GM23338 (cell line): ENCODE data around the gene DCTN2. TPM values are rescaled to one million over a fixed set of nuclear protein-coding genes. Genes with fewer than 3 reads are reported as not detected.
"Not testable (repeated sequence)": the region's sequence is repeated elsewhere in the genome, so short reads cannot be mapped to it uniquely, and the experiment has no call there.

Source experiments
- ATAC-seq: fragments of 200-7000 bp; cut with Tn5 transposase; 3 replicates; pipeline ENCODE4 v1.9.1; 2020
- DNase-seq: peaks from one replicate; pipeline ENCODE4 v3.0.0-alpha.2; 2015; ENCODE audit warnings: low spot score
- H2AFZ ChIP-seq: fragments of 200-600 bp; sonication (generic); 2 replicates; pipeline ENCODE4 v1.8.0; 2016; ENCODE audit warnings: antibody characterized with exemption, mild to moderate bottlenecking, moderate library complexity
- H3F3A ChIP-seq: fragments of 200-600 bp; sonication (generic); replicated peaks from 2 replicates; pipeline ENCODE4 v1.8.0; 2017; ENCODE audit warnings: antibody characterized with exemption, mixed run types, low read depth
- H3K27ac ChIP-seq: fragments of 200-600 bp; sonication (generic); 2 replicates; pipeline ENCODE4 v1.6.1; 2016; ENCODE audit warnings: low read depth
- H3K27me3 ChIP-seq: fragments of 200-600 bp; sonication (generic); 2 replicates; pipeline ENCODE4 v1.8.0; 2016; ENCODE audit warnings: mild to moderate bottlenecking, mixed run types, moderate library complexity; ENCODE audit not compliant: insufficient read depth
- H3K36me3 ChIP-seq: fragments of 200-600 bp; sonication (generic); 2 replicates; pipeline ENCODE4 v1.8.0; 2016; ENCODE audit warnings: mild to moderate bottlenecking; ENCODE audit not compliant: insufficient read depth
- H3K4me1 ChIP-seq: fragments of 200-600 bp; sonication (generic); 2 replicates; pipeline ENCODE4 v1.8.0; 2016; ENCODE audit warnings: mild to moderate bottlenecking, moderate library complexity; ENCODE audit not compliant: insufficient read depth
- H3K4me2 ChIP-seq: fragments of 200-600 bp; sonication (generic); 2 replicates; pipeline ENCODE4 v1.7.1; 2017; ENCODE audit warnings: mixed run types
- H3K4me3 ChIP-seq: fragments of 200-600 bp; sonication (generic); 2 replicates; pipeline ENCODE4 v1.6.1; 2016; ENCODE audit warnings: mixed run types
- H3K79me2 ChIP-seq: fragments of 200-600 bp; sonication (generic); replicated peaks from 2 replicates; pipeline ENCODE4 v1.8.0; 2017; ENCODE audit warnings: mild to moderate bottlenecking; ENCODE audit not compliant: insufficient read depth
- H3K9me2 ChIP-seq: fragments of 200-600 bp; sonication (generic); 2 replicates; pipeline ENCODE4 v1.8.0; 2017; ENCODE audit not compliant: insufficient read depth
- H4K20me1 ChIP-seq: fragments of 200-600 bp; sonication (generic); replicated peaks from 2 replicates; pipeline ENCODE4 v1.8.0; 2017; ENCODE audit warnings: mild to moderate bottlenecking; ENCODE audit not compliant: insufficient read depth
- H3K27ac Mint-ChIP-seq: 2 replicates; pipeline ENCODE4 v1.8.0; 2020; ENCODE audit warnings: inconsistent platforms, mild to moderate bottlenecking, moderate library complexity, mixed read lengths
- H3K27me3 Mint-ChIP-seq: 3 replicates; pipeline ENCODE4 v1.8.0; 2022; ENCODE audit warnings: low read depth, mild to moderate bottlenecking, moderate library complexity, mixed read lengths, inconsistent platforms; ENCODE audit not compliant: insufficient read depth, poor library complexity
- H3K36me3 Mint-ChIP-seq: 3 replicates; pipeline ENCODE4 v1.8.0; 2021; ENCODE audit warnings: low read depth, mild to moderate bottlenecking, inconsistent platforms, moderate library complexity, mixed read lengths
- H3K4me1 Mint-ChIP-seq: 3 replicates; pipeline ENCODE4 v1.8.0; 2020; ENCODE audit warnings: mild to moderate bottlenecking, inconsistent platforms, mixed read lengths
- H3K4me3 Mint-ChIP-seq: 3 replicates; pipeline ENCODE4 v1.8.0; 2021; ENCODE audit warnings: moderate library complexity, mild to moderate bottlenecking, inconsistent platforms, mixed read lengths
- H3K9me3 Mint-ChIP-seq: 3 replicates; pipeline ENCODE4 v1.8.0; 2020; ENCODE audit warnings: moderate library complexity, mild to moderate bottlenecking, inconsistent platforms, mixed read lengths
- POLR2AphosphoS5 ChIP-seq: IDR thresholded peaks from 2 replicates; pipeline ENCODE4 v1.6.1; 2016; ENCODE audit warnings: antibody characterized with exemption, low read depth
- STAT1 ChIP-seq: IDR thresholded peaks from one replicate; pipeline ENCODE4 v1.6.1; 2016; ENCODE audit warnings: antibody characterized with exemption; ENCODE audit not compliant: unreplicated experiment
- ZNF114 ChIP-seq: fragments of 250-450 bp; sonication (Bioruptor Pico); IDR thresholded peaks from 2 replicates; pipeline ENCODE4 v1.5.0; 2020; ENCODE audit warnings: mild to moderate bottlenecking, moderate library complexity
- polyA plus RNA-seq: library from polyadenylated mRNA; unstranded; fragments of >200 nt; fragmentation: Nextera tagmentation; extraction: Ambion mirVana; gene quantifications from 2 replicates; pipeline ENCODE4 v1.2.1, GENCODE V29; 2016
- total RNA-seq: library from RNA; depleted of rRNA; stranded (reverse); fragments of >200 nt; shearing (Covaris generic); gene quantifications from 2 replicates; pipeline ENCODE4 v1.2.3, GENCODE V29; 2014
- TF ChIP-seq, protein P1 (sequence below): IDR thresholded peaks from 2 replicates; pipeline ENCODE4 v1.6.1; 2016; ENCODE audit warnings: antibody characterized with exemption

DCTN2 gene
- total and polyA plus RNA-seq, 2 experiments from 2014 or later: 56.1 to 157 TPM

DNA sequence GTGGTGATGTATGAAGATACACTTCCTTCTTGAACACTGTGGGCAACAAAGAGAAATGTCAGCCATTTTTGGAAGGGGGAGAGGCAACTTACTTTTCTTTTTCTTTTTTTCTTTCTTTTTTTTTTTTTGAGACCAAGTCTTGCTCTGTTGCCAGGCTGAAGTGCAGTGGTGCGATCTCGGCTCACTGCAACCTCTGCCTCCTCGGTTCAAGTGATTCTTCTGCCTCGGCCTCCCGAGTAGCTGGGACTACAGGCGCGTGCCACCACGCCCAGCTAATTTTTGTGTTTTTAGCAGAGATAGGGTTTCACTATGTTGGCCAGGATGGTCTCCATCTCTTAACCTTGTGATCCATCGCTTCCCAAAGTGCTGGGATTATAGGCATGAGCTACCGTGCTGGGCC is 29.3 kb downstream of the DCTN2 start:
- not testable (repeated sequence) for DNase-seq
- peaks cover 36% of the 10 kb centered on the region for H3K27me3 Mint-ChIP-seq

DNA sequence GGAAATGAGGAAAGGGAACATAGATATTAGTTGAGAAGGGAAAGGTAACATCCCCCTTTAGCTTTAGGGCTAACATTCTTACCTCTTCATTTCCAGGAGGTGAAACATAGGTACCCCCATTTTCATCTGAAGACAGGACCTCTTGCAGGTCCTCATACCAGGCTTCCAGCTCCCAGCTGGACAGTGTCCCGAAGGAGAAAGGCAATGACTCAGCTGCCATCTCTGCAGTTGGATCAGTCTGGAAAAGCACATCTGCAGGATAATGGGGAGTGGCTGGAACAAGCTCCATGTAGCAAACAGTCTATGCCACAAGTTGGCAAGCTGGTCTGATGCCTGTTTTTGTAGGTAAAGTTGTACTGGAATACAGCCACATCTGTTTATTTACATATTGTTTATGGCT is 29.8 kb downstream of the DCTN2 start:
- H3K4me1 ChIP-seq: peaks cover 29% of the 10 kb centered on the region
- peaks cover 26% of the 10 kb centered on the region for H3K79me2 ChIP-seq
- peak overlapping the region; percentile 98 for H3K27ac ChIP-seq
- H4K20me1 ChIP-seq: peaks cover 39% of the 10 kb centered on the region
- DNase-seq (no peak), ATAC-seq (no peak)
- peaks cover 86% of the 10 kb centered on the region for H3F3A ChIP-seq
- no peak overlapping the region for H3K4me2 ChIP-seq
- H3K9me2 ChIP-seq: no peaks in the 10 kb centered on the region
- Mint-ChIP-seq H3K4me3 (no peak overlapping the region), H3K4me1 (peaks cover 33% of the 10 kb centered on the region), H3K36me3 (peaks cover 74% of the 10 kb centered on the region), H3K27ac (peak overlapping the region; percentile 60; the same call in 1 of the 2 replicates), H3K27me3 (peaks cover 38% of the 10 kb centered on the region), H3K9me3 (no peaks in the 10 kb centered on the region; the same call in 2 of the 3 replicates)
- H2AFZ ChIP-seq: no peak overlapping the region
- no peak overlapping the region for H3K4me3 ChIP-seq
- TF ChIP-seq, protein P1, sequence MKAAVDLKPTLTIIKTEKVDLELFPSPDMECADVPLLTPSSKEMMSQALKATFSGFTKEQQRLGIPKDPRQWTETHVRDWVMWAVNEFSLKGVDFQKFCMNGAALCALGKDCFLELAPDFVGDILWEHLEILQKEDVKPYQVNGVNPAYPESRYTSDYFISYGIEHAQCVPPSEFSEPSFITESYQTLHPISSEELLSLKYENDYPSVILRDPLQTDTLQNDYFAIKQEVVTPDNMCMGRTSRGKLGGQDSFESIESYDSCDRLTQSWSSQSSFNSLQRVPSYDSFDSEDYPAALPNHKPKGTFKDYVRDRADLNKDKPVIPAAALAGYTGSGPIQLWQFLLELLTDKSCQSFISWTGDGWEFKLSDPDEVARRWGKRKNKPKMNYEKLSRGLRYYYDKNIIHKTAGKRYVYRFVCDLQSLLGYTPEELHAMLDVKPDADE: no peak
- no peak for TF ChIP-seq STAT1
- H3K27me3 ChIP-seq: no peaks in the 10 kb centered on the region
- H3K36me3 ChIP-seq: peaks cover 56% of the 10 kb centered on the region

More for the DNA sequence above, 29.3 kb downstream of the DCTN2 start:
- peaks cover 29% of the 10 kb centered on the region for H3K4me1 ChIP-seq
- peaks cover 26% of the 10 kb centered on the region for H3K79me2 ChIP-seq
- not testable (repeated sequence) for H3K9me2 ChIP-seq, H3K27ac Mint-ChIP-seq, ATAC-seq, H3K9me3 Mint-ChIP-seq, H3K4me3 ChIP-seq, H3K27me3 ChIP-seq, H3K4me2 ChIP-seq, H2AFZ ChIP-seq
- peaks cover 69% of the 10 kb centered on the region for H3K36me3 Mint-ChIP-seq
- H3K4me3 Mint-ChIP-seq: peak overlapping the region; percentile 57; the same call in 2 of the 3 replicates
- peaks cover 34% of the 10 kb centered on the region for H4K20me1 ChIP-seq
- peaks cover 33% of the 10 kb centered on the region for H3K4me1 Mint-ChIP-seq
- peaks cover 83% of the 10 kb centered on the region for H3F3A ChIP-seq
- peaks cover 51% of the 10 kb centered on the region for H3K36me3 ChIP-seq
- peak overlapping the region; percentile 98; the same call in 1 of the 2 replicates for H3K27ac ChIP-seq

DNA sequence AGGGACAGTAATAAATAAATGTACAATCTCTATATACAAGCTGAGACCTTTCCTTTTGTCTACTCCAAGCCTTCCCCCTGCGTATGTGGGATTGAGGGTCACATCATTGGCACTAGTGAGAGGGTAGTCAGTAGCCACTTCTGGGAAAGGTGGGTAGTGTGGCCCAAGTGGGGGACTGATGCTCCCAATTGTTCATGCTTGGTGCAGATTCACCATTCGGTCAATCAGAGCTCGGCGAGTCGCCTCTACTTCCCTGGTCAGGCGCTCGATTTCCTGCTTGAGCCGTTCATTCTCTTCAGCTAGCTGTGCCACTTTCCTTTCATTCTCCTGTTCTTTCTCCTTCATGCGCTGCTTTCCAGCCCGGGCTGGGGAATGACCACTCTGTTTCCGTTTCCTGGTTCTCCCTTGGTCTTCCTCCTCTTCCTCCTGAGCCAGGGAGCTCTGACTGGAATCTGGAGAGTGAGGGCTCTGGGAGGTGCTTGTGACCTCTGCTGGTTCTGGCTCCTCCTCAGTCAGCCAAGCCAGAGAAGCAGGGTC is 30.3 kb downstream of the DCTN2 start:
- Histone ChIP-seq H4K20me1 (peaks cover 44% of the 10 kb centered on the region), H2AFZ (no peak overlapping the region), H3K4me3 (no peak overlapping the region), H3F3A (peaks cover 86% of the 10 kb centered on the region), H3K4me1 (peaks cover 25% of the 10 kb centered on the region), H3K36me3 (peaks cover 61% of the 10 kb centered on the region), H3K9me2 (no peaks in the 10 kb centered on the region), H3K27ac (peak overlapping the region; percentile 98), H3K79me2 (peaks cover 26% of the 10 kb centered on the region), H3K27me3 (no peaks in the 10 kb centered on the region), H3K4me2 (no peak overlapping the region)
- Mint-ChIP-seq H3K4me1 (peaks cover 29% of the 10 kb centered on the region), H3K36me3 (peaks cover 79% of the 10 kb centered on the region), H3K4me3 (no peak overlapping the region), H3K9me3 (no peaks in the 10 kb centered on the region), H3K27me3 (peaks cover 33% of the 10 kb centered on the region), H3K27ac (peak overlapping the region; percentile 60)
- DNase-seq (no peak), ATAC-seq (no peak)
- TF ChIP-seq, protein P1: no peak
- no peak for TF ChIP-seq ZNF114 (CRISPR knock-in tag)
- peak; percentile 19 for TF ChIP-seq POLR2AphosphoS5
